Fibroblast of mammary gland (primary cell): ENCODE data around the gene VIPR2.

Experiments
- DNase-seq: peaks from one replicate; pipeline ENCODE4 v3.0.0-alpha.2; 2010; ENCODE audit warnings: low read depth
- H3K4me3 ChIP-seq: 2 replicates; pipeline ENCODE4 v1.5.1; 2011; ENCODE audit warnings: low read depth, mild to moderate bottlenecking, low read length, moderate library complexity; ENCODE audit not compliant: control insufficient read depth
- CTCF ChIP-seq: conservative IDR thresholded peaks from 2 replicates; pipeline ENCODE4 v1.5.1; 2011; ENCODE audit warnings: low read depth, low read length, inconsistent platforms; ENCODE audit not compliant: control insufficient read depth, insufficient read depth

Gene VIPR2

GRCh38 chr7:159152816-159153215, 8.1 kb upstream of the VIPR2 start:
- no peak overlapping the region for H3K4me3 ChIP-seq
- no peak for DNase-seq
- TF ChIP-seq CTCF, result no peak

- DNase-seq, result no peak
- no peak for TF ChIP-seq CTCF
- no peak overlapping the region for H3K4me3 ChIP-seq
These were observed 6.6 kb upstream of the VIPR2 start for GRCh38 chr7:159151231-159151630.

GRCh38 chr7:159149488-159149887, 4.8 kb upstream of the VIPR2 start:
- TF ChIP-seq CTCF, result no peak
- DNase-seq, result no peak
- no peak overlapping the region for H3K4me3 ChIP-seq

- TF ChIP-seq CTCF, result no peak
- no peak for DNase-seq
These were observed 4.0 kb upstream of the VIPR2 start for GRCh38 chr7:159148430-159149395.

GRCh38 chr7:159147687-159148086, 3.0 kb upstream of the VIPR2 start:
- no peak for TF ChIP-seq CTCF

More at GRCh38 chr7:159148430-159149395, 4.0 kb upstream of the VIPR2 start:
- H3K4me3 ChIP-seq, result no peak overlapping the region

GRCh38 chr7:159147246-159147645, 2.6 kb upstream of the VIPR2 start:
- DNase-seq, result no peak
- TF ChIP-seq CTCF, result no peak

More at GRCh38 chr7:159147687-159148086, 3.0 kb upstream of the VIPR2 start:
- no peak for DNase-seq
- no peak overlapping the region for H3K4me3 ChIP-seq

More at GRCh38 chr7:159147246-159147645, 2.6 kb upstream of the VIPR2 start:
- H3K4me3 ChIP-seq, result no peak overlapping the region
